ENCODE data around the gene SUPT3H.

- TF ChIP-seq CTCF (IDR thresholded peaks at IDR 0.05) (no peak), POLR2A (IDR thresholded peaks at IDR 0.05) (no peak), EP300 (IDR thresholded peaks at IDR 0.05) (no peak)
Observed at GRCh38 chr6:45045253-45045601, 332.5 kb downstream of the SUPT3H start.

Measured in ovary (tissue), 3 donors.